HepG2 (cell line): ENCODE data around the gene PIGC. TPM values are rescaled to one million over a fixed set of nuclear protein-coding genes. Genes with fewer than 3 reads are reported as not detected.

ENCODE experiments used
- CSRNP1 ChIP-seq: sonication (generic); formaldehyde crosslinking; IDR thresholded peaks from 2 replicates; pipeline ENCODE4 v1.8.1; 2023; ENCODE audit warnings: mild to moderate bottlenecking, missing genetic modification reagents
- FOSL2 ChIP-seq: sonication (generic); formaldehyde crosslinking; IDR thresholded peaks from 2 replicates; pipeline ENCODE4 v1.4.0; 2020; ENCODE audit warnings: missing genetic modification reagents
- FOXA3 ChIP-seq: IDR thresholded peaks from 2 replicates; pipeline ENCODE4 v1.6.1; 2016; ENCODE audit warnings: missing genetic modification reagents, missing compliant biosample characterization
- FOXO4 ChIP-seq: sonication (generic); formaldehyde crosslinking; conservative IDR thresholded peaks from 2 replicates; pipeline ENCODE4 v1.8.1; 2023; ENCODE audit warnings: missing genetic modification reagents
- LBX2 ChIP-seq: sonication (generic); formaldehyde crosslinking; IDR thresholded peaks from 2 replicates; pipeline ENCODE4 v1.5.0; 2020; ENCODE audit warnings: missing genetic modification reagents, mild to moderate bottlenecking, borderline replicate concordance
- MZF1 ChIP-seq: sonication (generic); formaldehyde crosslinking; IDR thresholded peaks from 2 replicates; pipeline ENCODE4 v1.8.1; 2023; ENCODE audit warnings: mild to moderate bottlenecking, missing genetic modification reagents, borderline replicate concordance
- NR2C2 ChIP-seq: sonication (generic); formaldehyde crosslinking; IDR thresholded peaks from 2 replicates; pipeline ENCODE4 v1.4.0; 2020; ENCODE audit warnings: missing genetic modification reagents, mild to moderate bottlenecking, moderate library complexity, borderline replicate concordance
- PAXIP1 ChIP-seq: sonication (generic); formaldehyde crosslinking; conservative IDR thresholded peaks from 2 replicates; pipeline ENCODE4 v1.4.0; 2020; ENCODE audit warnings: mild to moderate bottlenecking, missing genetic modification reagents, moderate library complexity
- SMAD3 ChIP-seq: sonication (generic); formaldehyde crosslinking; IDR thresholded peaks from 2 replicates; pipeline ENCODE4 v1.4.0; 2020; ENCODE audit warnings: missing genetic modification reagents
- SP4 ChIP-seq: sonication (generic); formaldehyde crosslinking; IDR thresholded peaks from 2 replicates; pipeline ENCODE4 v1.8.1; 2023; ENCODE audit warnings: mild to moderate bottlenecking, missing genetic modification reagents
- SSRP1 ChIP-seq: IDR thresholded peaks from 2 replicates; pipeline ENCODE4 v1.6.1; 2016; ENCODE audit warnings: control low read depth
- TCF7 ChIP-seq: sonication (generic); IDR thresholded peaks from 2 replicates; pipeline ENCODE4 v1.6.1; 2016; ENCODE audit warnings: antibody characterized with exemption, low read depth
- ZMAT5 ChIP-seq: sonication (generic); formaldehyde crosslinking; IDR thresholded peaks from 2 replicates; pipeline ENCODE4 v1.5.0; 2020; ENCODE audit warnings: mild to moderate bottlenecking, low read depth, missing genetic modification reagents, borderline replicate concordance
- ZNF136 ChIP-seq: sonication (generic); formaldehyde crosslinking; IDR thresholded peaks from 2 replicates; pipeline ENCODE4 v1.8.1; 2022; ENCODE audit warnings: low read depth, mild to moderate bottlenecking, moderate library complexity, missing genetic modification reagents
- ZNF275 ChIP-seq: sonication (generic); formaldehyde crosslinking; IDR thresholded peaks from 2 replicates; pipeline ENCODE4 v1.8.0; 2022; ENCODE audit warnings: missing genetic modification reagents, mild to moderate bottlenecking, inconsistent platforms, borderline replicate concordance
- ZNF576 ChIP-seq: sonication (generic); formaldehyde crosslinking; IDR thresholded peaks from 2 replicates; pipeline ENCODE4 v1.4.0; 2020; ENCODE audit warnings: mild to moderate bottlenecking, missing genetic modification reagents
- ZNF615 ChIP-seq: sonication (generic); formaldehyde crosslinking; IDR thresholded peaks from 2 replicates; pipeline ENCODE4 v1.5.0; 2020; ENCODE audit warnings: mild to moderate bottlenecking, missing genetic modification reagents, borderline replicate concordance
- ZNF629 ChIP-seq: sonication (generic); formaldehyde crosslinking; conservative IDR thresholded peaks from 2 replicates; pipeline ENCODE4 v1.5.0; 2020; ENCODE audit warnings: missing genetic modification reagents
- ZNF674 ChIP-seq: sonication (generic); formaldehyde crosslinking; IDR thresholded peaks from 2 replicates; pipeline ENCODE4 v1.5.0; 2020; ENCODE audit warnings: low read depth, mild to moderate bottlenecking, missing genetic modification reagents
- ZNF788 ChIP-seq: sonication (generic); formaldehyde crosslinking; IDR thresholded peaks from 2 replicates; pipeline ENCODE4 v1.5.0; 2020; ENCODE audit warnings: mild to moderate bottlenecking, missing genetic modification reagents, borderline replicate concordance
- ZSCAN25 ChIP-seq: sonication (generic); formaldehyde crosslinking; IDR thresholded peaks from 2 replicates; pipeline ENCODE4 v1.8.0; 2022; ENCODE audit warnings: mild to moderate bottlenecking, missing genetic modification reagents
- polyA plus RNA-seq, 8 experiments: library from polyadenylated mRNA; depleted of rRNA in 3 of 8; stranded (reverse) in 7 of 8; unstranded in 1 of 8; fragments of >200 nt; fragmentation: Illumina TruSeq in 4 of 8; extraction: Trizol in 4 of 8; gene quantifications; 2 replicates each; pipeline versions ENCODE4 v1.2.1 to v1.2.3, GENCODE V29; 2011 to 2016; ENCODE audit warnings: low read depth in 4 of 8, missing spikeins in 1 of 8, mixed read lengths in 1 of 8; ENCODE audit not compliant: insufficient read depth in 1 of 8
- total RNA-seq, 5 experiments: library from RNA; depleted of rRNA; stranded (reverse); fragments of >200 nt; fragmentation: Illumina TruSeq; extraction: Trizol; gene quantifications; 2 replicates each; pipeline ENCODE4 v1.2.3, GENCODE V29; 2016; ENCODE audit warnings: low read depth in 1 of 5

PIGC gene
- total and polyA plus RNA-seq, 2 of the 13 experiments (the other 11 are each of a cell fraction or from before 2014, with no cell fraction given) = 26.7 to 29.5 TPM

GRCh38 chr1:172450524-172450885 is 6.6 kb upstream of the PIGC start (continued):
- no peak for TF ChIP-seq SMAD3 (CRISPR knock-in tag)
- TF ChIP-seq ZSCAN25 (CRISPR knock-in tag) = peak; percentile 84
- no peak for TF ChIP-seq ZNF674 (CRISPR knock-in tag)
- TF ChIP-seq ZNF615 = no peak
- TF ChIP-seq MZF1 (CRISPR knock-in tag) = no peak
- TF ChIP-seq TCF7 = 0 out of 2 replicates have a peak, but pooled peaks have one; percentile 31
- TF ChIP-seq LBX2 (CRISPR knock-in tag) = no peak
- TF ChIP-seq FOSL2 (CRISPR knock-in tag) = peak; percentile 18; the same call in 1 of the 2 replicates
- TF ChIP-seq ZMAT5 = no peak
- TF ChIP-seq CSRNP1 (CRISPR knock-in tag) = no peak
- no peak for TF ChIP-seq ZNF136 (CRISPR knock-in tag)
- TF ChIP-seq PAXIP1 (CRISPR knock-in tag) = peak; percentile 18; the same call in 1 of the 2 replicates
- no peak for TF ChIP-seq SSRP1
- TF ChIP-seq ZNF629 (CRISPR knock-in tag) = no peak
- TF ChIP-seq ZNF788 = peak; percentile 34; the same call in 1 of the 2 replicates
- 0 out of 2 replicates have a peak, but pooled peaks have one; percentile 5 for TF ChIP-seq FOXA3
- TF ChIP-seq FOXO4 (CRISPR knock-in tag) = no peak
- TF ChIP-seq ZNF576 (CRISPR knock-in tag) = peak; percentile 69; the same call in 1 of the 2 replicates
- peak; percentile 87 for TF ChIP-seq NR2C2
- 0 out of 2 replicates have a peak, but pooled peaks have one; percentile 39 for TF ChIP-seq SP4 (CRISPR knock-in tag)
- no peak for TF ChIP-seq ZNF275 (CRISPR knock-in tag)
